Activated CD4-positive, alpha-beta T cell treated with anti-CD3 and anti-CD28 coated beads, Interleukin-2, amount 50 U/mL, for 4 hours (primary cell): Measurements from ENCODE around the gene CCDC187.

Source experiments
- DNase-seq, 2 experiments: peaks; one replicate each; pipeline ENCODE4 v3.0.0-alpha.2; 2020

Gene CCDC187

GRCh38 chr9:136311051-136312008 is 7.4 kb upstream of the CCDC187 start:
- no peak for DNase-seq

DNA sequence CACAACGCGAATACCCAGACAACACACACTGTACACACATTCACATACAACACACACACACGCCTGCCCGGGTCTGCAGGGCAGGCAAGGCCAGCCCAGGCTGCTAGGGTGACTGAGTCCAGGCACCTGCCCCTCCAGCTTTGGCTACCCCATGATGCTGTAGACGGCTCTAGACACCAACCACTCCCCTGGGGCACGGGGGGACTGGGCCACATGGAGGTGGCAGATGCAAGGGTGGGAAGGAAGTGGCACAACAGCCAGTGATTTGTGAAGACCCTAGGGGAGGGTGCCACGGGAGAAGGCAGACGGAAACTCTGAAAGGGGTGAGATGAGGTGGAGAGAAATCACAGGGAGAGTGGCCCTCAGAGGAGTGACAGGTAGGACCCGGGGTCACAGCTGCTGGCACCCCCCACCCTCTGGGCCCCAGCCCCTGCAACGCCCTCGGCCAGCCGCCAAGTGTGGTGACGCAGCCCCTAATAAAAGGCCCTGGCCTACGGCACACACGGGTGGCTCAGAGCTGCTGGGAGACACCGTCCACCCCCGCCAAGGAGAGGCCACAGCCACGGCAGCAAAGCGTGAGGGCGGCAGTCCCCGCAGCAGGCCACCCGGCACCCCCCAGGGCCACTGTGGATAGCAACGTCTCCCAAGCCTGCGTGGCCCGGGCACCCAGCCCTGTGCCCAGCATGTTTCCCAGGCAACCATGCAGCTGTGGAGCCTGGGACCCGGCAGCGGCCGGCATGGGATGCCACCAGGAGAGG is 6.6 kb upstream of the CCDC187 start:
- DNase-seq = no peak

GRCh38 chr9:136309806-136310220 is 5.9 kb upstream of the CCDC187 start:
- no peak for DNase-seq

DNA sequence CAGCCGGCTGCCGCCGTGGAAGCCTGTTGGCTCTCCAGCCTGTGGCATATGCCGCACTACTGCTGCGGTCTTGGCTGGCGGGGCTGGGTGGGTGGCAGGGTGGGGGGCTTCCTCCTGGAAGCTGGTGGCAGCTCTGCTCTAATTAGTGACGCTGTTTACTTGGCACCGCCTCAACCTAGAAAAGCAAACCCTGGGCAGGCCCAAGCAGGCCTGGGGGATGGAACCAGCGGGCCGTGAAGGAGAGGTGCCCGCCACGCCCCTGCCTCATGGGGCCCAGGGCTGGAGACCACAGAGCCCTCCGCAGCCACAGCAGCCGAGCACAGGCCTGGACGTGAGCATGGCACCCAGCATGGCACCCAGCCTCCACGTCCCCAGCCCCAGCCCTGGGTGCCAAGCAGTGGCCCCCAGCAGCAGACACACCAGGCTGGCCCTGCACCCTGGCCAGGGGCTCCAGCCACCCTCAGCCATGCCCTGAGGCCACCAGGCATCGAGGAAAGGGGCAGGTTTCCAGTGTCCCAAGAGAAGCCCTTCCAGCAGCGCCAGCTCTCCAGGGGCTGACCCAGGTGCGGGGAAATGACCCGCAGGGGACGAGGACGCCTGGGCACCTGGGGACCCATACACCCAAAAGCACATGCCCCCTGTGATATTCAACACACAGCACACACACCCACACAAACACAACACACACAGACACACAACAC is 5.4 kb upstream of the CCDC187 start:
- no peak for DNase-seq

- no peak for DNase-seq
Observed at GRCh38 chr9:136308702-136309053, 4.8 kb upstream of the CCDC187 start.

DNA sequence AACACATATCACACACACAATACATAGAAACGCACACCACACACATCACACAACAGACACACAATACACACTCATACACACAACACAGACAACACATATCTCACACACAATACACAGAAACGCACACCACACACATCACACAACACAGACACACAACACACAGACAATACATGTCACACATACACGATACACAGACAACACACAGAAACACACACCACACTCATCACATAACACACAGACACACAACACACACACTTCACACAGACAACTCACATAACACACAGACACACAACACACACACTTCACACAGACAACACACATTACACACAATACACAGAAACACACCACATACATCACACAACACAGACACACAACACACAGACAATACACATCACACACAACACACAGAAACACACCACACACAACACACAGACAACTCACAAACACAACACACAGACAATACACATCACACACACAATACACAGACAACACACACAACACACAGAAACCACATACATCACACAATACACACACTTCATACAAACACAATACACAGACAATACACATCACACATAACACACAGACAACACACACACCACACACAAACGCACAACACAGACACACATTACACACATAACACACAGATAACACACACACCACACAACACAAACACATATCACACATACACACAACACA is 4.3 kb upstream of the CCDC187 start:
- DNase-seq = no peak

GRCh38 chr9:136307215-136307750 is 3.4 kb upstream of the CCDC187 start:
- no peak for DNase-seq

DNA sequence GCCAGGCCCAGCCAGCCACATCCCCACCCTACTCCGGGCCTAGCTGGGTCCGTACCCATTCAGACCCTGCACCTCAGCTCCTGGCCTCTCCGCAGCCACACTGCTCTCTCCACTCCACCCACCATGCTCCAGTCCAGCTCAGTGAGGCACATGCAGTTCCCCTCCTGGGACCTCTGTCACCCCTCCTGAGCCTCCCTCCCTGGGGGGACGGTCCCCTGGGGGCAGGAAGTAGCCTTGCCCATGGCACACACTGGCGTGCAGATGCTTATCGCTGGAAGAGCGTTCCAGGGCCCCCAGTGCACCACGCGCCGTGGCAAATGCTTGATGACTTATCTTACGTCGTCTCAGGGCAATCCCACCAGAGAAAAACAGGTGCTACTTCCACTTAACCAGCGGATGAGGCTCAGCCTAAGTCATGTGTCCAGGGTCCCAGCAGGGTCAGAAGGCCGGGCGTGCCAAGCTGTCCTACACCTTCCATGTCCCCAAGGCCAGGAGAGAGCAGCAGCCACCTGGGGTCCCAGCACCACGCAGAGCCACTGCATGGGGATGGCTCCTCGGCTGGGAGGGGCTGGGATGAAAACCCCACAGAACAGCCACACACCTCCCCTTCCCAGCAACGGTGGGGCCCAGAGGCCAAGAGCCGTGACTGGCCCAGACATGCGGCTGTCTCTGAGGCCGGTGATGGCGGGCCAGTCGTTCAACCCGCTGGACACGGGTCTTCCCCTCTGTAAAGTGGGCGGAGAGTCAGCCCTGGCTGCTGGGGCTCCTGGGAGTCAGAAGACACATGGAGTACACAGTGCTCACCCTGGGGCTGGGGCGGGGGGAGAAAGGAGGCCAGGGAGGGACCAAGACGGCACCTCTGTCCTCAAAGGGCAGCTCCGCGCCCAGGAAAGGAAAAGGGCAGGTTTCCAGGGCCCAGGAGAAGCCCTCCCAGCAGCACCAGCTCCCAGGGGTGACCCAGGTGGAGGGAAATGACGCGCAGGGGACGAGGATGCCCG is 2.6 kb upstream of the CCDC187 start:
- no peak for DNase-seq

DNA sequence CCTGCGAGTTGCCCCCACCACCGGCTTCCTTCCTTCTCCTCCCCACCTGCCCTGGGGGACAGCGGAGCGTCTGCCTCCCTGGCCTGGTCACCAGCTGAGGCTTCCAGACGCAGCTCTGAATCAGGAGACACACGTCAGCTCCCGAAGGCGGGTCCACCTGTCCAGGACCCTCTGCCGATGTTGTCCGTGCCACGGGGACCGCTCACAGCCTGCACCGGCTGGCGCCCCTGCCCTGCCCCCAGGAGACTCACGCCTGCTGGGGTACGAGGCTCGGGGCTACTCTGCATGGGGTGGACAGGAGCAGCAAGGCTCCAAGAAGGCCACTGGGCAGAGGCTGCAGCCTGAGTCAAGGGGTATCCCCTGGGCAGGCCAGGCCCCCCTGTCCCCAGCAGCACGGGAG is 1.9 kb upstream of the CCDC187 start:
- DNase-seq = no peak

DNA sequence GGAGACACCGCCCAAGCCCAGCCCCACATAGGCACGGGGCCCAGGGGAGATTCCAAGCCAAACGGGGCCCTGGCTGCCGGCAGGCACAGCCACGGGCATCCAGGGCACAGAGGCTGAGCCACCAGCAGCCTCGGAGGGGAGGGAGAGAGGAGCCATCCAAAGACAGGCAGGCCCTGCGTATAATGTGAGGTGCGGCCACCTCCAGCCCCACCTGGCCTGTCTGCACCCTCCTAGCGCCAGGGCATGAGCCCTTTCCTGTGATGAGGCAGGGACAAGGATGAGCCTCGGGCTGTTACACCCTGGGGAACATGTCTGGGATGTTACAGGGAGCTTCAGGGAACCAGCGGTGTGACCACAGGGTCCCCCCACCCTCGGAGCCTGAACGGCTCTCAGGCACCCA is 1.1 kb upstream of the CCDC187 start:
- no peak for DNase-seq

- no peak for DNase-seq
Observed at GRCh38 chr9:136304456-136304855, 562 bp upstream of the CCDC187 start.

- DNase-seq = no peak
Observed at GRCh38 chr9:136303066-136303824, 649 bp downstream of the CCDC187 start.

- DNase-seq = no peak
Observed at GRCh38 chr9:136302527-136302926, 1.4 kb downstream of the CCDC187 start.

- DNase-seq = no peak
Observed at GRCh38 chr9:136300866-136301265, 3.0 kb downstream of the CCDC187 start.

GRCh38 chr9:136300016-136300545 is 3.8 kb downstream of the CCDC187 start:
- no peak for DNase-seq

GRCh38 chr9:136299541-136299940 is 4.4 kb downstream of the CCDC187 start:
- no peak for DNase-seq

DNA sequence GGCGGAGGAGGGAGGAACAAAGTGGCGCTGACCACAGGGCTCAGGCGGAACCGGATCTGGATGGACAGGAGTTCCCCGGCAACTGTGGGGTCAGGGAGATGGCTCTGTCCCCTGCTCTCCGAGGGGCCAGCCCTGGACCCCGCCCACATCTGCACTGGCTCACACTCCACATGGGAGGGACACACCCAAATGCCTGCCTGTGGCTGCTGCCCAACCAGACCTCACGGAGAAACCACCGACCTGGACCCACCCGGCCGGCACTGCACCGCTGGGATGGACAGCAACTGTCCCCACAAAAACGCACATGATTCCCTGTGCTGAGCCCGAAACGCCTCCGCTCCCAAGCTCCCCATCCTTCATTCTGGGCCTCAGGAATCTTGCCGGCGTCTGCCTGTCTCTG is 4.8 kb downstream of the CCDC187 start:
- no peak for DNase-seq

DNA sequence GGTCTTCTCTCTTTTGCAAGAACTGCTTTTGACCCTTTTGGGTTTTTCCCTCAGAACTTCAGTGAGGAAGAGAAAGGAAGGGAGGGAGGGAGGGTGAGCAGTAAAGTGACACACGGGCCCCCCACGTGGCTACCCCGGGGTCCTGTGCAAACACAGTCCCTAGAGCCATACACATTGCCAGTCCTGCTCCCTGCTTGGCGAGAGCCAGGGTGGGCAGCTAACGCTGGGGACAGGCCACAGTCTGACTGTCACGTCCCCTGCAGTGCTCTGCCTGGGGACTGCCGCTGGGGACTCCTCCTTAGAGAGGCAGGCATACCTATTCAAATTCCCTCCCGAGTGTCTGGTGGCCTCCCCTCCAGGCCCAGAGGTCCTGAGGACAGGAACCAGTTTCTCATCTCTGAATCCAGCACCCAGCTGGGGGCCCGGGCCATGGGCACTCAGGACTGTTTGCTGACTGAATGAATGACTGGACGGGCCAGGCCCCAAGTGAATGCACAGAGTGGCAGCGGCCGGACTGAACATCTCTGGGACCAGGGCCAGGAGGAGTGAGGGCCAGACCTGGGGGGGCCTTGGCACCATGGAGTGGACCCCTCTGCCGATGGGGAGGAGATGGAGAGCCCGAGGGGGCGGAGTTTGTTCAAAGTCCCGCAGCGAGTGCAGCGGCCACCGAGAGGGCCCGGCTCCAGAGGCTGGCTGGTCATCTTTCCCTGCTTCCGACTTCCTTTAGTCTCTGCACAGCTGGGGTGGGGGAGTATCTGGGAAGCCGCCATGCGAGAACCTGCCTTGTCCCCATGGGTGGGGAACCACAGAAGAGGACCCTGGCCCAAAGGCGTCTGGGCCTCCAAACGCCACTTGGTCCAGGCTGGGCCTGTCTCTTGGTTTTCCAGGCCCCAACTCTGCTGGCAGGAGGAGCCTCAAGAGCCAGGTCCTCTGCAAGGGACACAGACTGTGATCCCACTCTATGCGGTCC is 5.8 kb downstream of the CCDC187 start:
- no peak for DNase-seq
